ENCODE results near the gene DYNLT2. TPM values are rescaled to one million over a fixed set of nuclear protein-coding genes. Genes with fewer than 3 reads are reported as not detected.
A peak's percentile ranks its signal among the peaks of the same experiment; 100 is the strongest.

The DYNLT2 gene
- total and polyA plus RNA-seq, 2 of the 13 experiments (the other 11 are each of a cell fraction or from before 2014, with no cell fraction given), result 2.1 to 4.3 TPM

DNA sequence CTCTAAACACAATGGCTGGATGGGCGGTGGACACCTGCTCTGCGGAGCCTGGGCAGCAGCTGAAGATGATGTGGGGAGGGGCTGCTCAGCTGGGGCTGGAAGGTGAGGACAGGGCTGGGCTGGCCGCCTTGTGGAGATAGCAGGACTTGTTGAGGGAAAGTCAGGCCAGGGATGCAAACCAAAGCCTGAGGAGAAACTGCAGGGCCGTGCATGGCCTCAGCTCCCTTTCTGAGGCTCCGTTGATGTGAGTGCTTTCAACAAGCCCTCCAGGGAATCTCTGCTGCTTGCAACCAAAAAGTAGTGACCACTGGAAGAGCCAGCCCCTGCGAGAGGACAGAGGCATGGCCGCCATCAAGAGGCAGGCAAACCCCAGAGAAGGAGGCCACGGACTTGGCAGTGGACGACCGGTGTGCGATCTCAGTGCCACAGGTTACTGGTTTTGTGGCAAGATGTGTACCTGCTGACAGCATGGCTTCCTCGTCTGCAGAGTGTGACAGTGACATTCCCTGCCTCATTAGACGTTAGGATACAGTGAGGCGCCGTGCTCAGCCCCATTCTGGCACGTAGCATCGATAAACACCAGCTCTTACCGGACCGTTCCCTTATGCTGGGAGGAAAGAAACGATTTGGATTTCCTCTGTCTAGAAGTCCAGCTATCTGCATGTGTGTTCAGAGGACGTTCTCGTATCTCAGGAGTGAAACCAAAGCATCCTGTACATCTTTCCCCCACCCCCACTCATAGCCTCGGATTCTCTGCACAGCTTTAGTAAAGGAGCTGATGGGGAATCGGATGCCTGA, 38.0 kb upstream of the DYNLT2 start (continued):
- TF ChIP-seq SP1 (IDR thresholded peaks at IDR 0.05), result no peak
- no peak for TF ChIP-seq SP1 (CRISPR knock-in tag; IDR thresholded peaks at IDR 0.05)
- TF ChIP-seq, protein P1, sequence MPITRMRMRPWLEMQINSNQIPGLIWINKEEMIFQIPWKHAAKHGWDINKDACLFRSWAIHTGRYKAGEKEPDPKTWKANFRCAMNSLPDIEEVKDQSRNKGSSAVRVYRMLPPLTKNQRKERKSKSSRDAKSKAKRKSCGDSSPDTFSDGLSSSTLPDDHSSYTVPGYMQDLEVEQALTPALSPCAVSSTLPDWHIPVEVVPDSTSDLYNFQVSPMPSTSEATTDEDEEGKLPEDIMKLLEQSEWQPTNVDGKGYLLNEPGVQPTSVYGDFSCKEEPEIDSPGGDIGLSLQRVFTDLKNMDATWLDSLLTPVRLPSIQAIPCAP (CRISPR knock-in tag; IDR thresholded peaks at IDR 0.05; ENCODE audit: low read depth), result 0 out of 2 replicates have a peak, but pooled peaks have one; percentile 32
- TF ChIP-seq, protein P2, sequence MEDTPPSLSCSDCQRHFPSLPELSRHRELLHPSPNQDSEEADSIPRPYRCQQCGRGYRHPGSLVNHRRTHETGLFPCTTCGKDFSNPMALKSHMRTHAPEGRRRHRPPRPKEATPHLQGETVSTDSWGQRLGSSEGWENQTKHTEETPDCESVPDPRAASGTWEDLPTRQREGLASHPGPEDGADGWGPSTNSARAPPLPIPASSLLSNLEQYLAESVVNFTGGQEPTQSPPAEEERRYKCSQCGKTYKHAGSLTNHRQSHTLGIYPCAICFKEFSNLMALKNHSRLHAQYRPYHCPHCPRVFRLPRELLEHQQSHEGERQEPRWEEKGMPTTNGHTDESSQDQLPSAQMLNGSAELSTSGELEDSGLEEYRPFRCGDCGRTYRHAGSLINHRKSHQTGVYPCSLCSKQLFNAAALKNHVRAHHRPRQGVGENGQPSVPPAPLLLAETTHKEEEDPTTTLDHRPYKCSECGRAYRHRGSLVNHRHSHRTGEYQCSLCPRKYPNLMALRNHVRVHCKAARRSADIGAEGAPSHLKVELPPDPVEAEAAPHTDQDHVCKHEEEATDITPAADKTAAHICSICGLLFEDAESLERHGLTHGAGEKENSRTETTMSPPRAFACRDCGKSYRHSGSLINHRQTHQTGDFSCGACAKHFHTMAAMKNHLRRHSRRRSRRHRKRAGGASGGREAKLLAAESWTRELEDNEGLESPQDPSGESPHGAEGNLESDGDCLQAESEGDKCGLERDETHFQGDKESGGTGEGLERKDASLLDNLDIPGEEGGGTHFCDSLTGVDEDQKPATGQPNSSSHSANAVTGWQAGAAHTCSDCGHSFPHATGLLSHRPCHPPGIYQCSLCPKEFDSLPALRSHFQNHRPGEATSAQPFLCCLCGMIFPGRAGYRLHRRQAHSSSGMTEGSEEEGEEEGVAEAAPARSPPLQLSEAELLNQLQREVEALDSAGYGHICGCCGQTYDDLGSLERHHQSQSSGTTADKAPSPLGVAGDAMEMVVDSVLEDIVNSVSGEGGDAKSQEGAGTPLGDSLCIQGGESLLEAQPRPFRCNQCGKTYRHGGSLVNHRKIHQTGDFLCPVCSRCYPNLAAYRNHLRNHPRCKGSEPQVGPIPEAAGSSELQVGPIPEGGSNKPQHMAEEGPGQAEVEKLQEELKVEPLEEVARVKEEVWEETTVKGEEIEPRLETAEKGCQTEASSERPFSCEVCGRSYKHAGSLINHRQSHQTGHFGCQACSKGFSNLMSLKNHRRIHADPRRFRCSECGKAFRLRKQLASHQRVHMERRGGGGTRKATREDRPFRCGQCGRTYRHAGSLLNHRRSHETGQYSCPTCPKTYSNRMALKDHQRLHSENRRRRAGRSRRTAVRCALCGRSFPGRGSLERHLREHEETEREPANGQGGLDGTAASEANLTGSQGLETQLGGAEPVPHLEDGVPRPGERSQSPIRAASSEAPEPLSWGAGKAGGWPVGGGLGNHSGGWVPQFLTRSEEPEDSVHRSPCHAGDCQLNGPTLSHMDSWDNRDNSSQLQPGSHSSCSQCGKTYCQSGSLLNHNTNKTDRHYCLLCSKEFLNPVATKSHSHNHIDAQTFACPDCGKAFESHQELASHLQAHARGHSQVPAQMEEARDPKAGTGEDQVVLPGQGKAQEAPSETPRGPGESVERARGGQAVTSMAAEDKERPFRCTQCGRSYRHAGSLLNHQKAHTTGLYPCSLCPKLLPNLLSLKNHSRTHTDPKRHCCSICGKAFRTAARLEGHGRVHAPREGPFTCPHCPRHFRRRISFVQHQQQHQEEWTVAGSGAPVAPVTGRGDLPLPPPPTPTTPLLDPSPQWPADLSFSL (CRISPR knock-in tag; IDR thresholded peaks at IDR 0.05), result 0 out of 2 replicates have a peak, but pooled peaks have one; percentile 46
- TF ChIP-seq, protein P3, sequence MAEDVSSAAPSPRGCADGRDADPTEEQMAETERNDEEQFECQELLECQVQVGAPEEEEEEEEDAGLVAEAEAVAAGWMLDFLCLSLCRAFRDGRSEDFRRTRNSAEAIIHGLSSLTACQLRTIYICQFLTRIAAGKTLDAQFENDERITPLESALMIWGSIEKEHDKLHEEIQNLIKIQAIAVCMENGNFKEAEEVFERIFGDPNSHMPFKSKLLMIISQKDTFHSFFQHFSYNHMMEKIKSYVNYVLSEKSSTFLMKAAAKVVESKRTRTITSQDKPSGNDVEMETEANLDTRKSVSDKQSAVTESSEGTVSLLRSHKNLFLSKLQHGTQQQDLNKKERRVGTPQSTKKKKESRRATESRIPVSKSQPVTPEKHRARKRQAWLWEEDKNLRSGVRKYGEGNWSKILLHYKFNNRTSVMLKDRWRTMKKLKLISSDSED (CRISPR knock-in tag; IDR thresholded peaks at IDR 0.05), result no peak
- TF ChIP-seq, protein P4, sequence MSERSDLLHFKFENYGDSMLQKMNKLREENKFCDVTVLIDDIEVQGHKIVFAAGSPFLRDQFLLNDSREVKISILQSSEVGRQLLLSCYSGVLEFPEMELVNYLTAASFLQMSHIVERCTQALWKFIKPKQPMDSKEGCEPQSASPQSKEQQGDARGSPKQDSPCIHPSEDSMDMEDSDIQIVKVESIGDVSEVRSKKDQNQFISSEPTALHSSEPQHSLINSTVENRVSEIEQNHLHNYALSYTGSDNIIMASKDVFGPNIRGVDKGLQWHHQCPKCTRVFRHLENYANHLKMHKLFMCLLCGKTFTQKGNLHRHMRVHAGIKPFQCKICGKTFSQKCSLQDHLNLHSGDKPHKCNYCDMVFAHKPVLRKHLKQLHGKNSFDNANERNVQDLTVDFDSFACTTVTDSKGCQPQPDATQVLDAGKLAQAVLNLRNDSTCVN (CRISPR knock-in tag; IDR thresholded peaks at IDR 0.05; ENCODE audit: borderline replicate concordance), result peak; percentile 23; the same call in 1 of the 2 replicates
- TF ChIP-seq ZNF160 (CRISPR knock-in tag; IDR thresholded peaks at IDR 0.05), result no peak
- peak; percentile 95 for TF ChIP-seq ZNF331 (CRISPR knock-in tag; IDR thresholded peaks at IDR 0.05)
- no peak for TF ChIP-seq RARG (CRISPR knock-in tag; IDR thresholded peaks at IDR 0.05; ENCODE audit: low read depth)
- TF ChIP-seq ZNF44 (CRISPR knock-in tag; IDR thresholded peaks at IDR 0.05), result no peak; the same call in 1 of the 2 replicates

Data from HepG2 (cell line).